HG03095 (cell line): ENCODE data around the gene MACROD2.

Experiments
- ATAC-seq: cut with Tn5 transposase; IDR thresholded peaks from one replicate; pipeline ENCODE4 v1.9.1; 2021; ENCODE audit warnings: moderate library complexity; ENCODE audit not compliant: unreplicated experiment

The MACROD2 gene

GRCh38 chr20:14062171-14062570, 66.9 kb downstream of the MACROD2 start:
- ATAC-seq = no peak

GRCh38 chr20:14062786-14063185, 67.5 kb downstream of the MACROD2 start:
- ATAC-seq = no peak

GRCh38 chr20:14064333-14064732, 69.0 kb downstream of the MACROD2 start:
- ATAC-seq = no peak

DNA sequence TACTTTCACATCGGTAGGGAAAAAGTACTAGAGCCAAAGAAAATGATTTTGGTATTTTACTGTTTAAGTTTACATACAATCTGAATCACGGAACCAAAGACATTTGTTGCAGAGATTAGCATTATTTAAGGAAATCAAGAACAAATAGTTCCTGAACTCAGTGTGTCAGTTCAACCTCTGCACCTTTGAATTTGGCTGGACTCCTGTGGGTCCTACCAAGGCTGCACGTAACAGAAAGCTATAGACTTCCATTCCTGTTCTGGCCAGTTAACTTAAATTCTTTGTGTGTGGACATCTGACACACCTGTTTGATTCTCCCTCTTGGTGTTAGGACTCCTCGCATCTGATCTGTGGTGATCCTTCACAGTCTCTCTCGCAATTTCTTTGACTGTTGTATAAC, 69.6 kb downstream of the MACROD2 start:
- no peak for ATAC-seq

DNA sequence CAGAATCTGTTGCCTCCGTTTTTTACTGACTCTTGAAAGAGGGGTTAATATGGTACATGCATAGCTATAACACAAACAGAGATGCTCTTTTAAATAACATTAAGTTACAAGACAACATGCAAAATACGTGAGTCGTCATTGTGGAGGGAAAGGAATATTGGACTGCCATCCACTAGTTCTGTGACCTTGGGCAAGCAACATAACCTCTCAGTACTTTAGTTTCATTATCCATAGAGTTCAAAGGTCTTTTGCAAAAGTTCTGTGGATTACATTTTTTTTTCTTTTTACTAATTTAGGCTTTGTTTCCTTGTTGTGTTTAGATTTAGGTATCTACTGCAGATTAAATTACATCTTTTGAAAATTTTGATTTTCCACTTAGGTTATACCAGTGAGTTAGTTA, 70.5 kb downstream of the MACROD2 start:
- ATAC-seq = no peak

DNA sequence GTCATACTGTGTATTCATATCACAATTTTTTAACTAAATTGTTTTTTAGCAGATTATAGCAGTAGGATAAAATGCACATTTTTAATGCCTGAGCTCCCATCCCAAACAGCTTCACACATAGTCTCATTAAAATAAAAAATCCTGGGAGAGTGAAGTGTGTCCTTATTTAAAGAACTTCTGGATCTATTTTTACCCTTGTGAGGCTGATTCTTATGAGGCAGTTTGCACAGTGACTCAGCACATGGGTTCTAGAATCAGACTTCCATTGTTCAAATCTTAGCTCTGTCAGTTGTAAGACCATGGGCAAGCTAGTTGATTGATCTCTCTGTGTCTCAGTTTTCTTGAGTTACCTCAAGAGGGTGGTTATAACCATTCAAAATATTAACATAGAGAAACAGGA, 72.3 kb downstream of the MACROD2 start:
- ATAC-seq = no peak

- no peak for ATAC-seq
These were observed 74.5 kb downstream of the MACROD2 start for GRCh38 chr20:14069796-14070195.

GRCh38 chr20:14093652-14094051, 98.3 kb downstream of the MACROD2 start:
- no peak for ATAC-seq

GRCh38 chr20:14098261-14098660, 102.9 kb downstream of the MACROD2 start:
- ATAC-seq = no peak

DNA sequence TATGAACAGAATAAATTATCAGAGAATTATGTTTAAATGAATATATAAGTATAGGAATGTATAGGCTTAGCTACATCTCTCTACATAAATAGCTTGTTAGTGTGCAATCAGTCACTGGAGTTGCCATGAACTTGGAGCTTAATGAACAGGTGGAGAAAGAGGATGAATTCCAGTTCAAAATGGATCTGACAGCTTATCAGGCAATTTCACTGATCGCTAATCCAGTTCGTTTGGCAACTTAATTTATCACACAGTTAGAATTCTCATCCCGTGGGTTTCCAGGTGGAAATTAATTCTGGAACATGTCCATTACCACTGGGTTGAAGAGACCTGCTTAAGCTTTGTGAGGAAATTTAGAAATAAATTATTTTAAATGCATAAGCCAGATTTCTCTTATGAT, 118.1 kb downstream of the MACROD2 start:
- ATAC-seq = no peak

- no peak for ATAC-seq
These were observed 118.9 kb downstream of the MACROD2 start for GRCh38 chr20:14114065-14114704.

DNA sequence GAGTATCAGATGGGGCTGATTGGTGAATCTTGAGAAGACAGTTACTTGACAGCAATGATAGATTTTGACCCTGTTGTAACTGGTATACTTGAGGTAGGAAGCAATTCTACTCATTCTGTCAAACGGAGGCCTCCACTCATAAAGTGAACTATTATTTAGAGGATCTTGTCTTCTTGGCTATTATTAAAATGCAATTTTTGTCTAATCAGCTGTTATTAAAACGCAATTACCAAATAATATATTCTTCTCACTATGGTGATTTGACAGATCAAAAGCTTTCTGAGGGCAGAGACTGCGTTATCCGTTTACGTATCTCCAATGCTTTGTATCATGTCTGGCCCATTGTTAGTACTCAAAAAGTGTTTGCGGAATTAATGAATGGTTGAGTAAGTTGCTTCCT, 120.7 kb downstream of the MACROD2 start:
- no peak for ATAC-seq

DNA sequence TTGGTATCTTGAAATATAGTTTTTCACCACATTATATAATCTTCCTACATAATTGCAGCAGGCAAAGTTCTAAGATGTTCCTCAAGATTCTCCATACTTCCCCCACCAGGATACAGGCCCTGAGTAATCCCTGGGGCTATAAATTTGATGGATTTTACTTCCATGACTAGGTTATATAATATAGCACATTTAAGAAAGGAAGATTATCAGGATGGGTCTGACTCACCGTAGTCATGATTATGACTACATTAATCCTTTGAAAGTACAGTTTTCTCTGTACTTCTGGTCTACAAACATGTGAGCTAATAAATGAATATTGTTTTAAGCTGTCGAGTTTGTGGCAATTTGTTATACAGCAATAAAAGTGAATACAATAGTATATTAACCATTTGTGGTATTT, 122.5 kb downstream of the MACROD2 start:
- ATAC-seq = no peak

GRCh38 chr20:14126856-14127255, 131.5 kb downstream of the MACROD2 start:
- no peak for ATAC-seq

GRCh38 chr20:14127514-14128223, 132.4 kb downstream of the MACROD2 start:
- ATAC-seq = no peak

- no peak for ATAC-seq
These were observed 138.7 kb downstream of the MACROD2 start for GRCh38 chr20:14134004-14134403.

GRCh38 chr20:14142171-14142570, 146.9 kb downstream of the MACROD2 start:
- no peak for ATAC-seq

DNA sequence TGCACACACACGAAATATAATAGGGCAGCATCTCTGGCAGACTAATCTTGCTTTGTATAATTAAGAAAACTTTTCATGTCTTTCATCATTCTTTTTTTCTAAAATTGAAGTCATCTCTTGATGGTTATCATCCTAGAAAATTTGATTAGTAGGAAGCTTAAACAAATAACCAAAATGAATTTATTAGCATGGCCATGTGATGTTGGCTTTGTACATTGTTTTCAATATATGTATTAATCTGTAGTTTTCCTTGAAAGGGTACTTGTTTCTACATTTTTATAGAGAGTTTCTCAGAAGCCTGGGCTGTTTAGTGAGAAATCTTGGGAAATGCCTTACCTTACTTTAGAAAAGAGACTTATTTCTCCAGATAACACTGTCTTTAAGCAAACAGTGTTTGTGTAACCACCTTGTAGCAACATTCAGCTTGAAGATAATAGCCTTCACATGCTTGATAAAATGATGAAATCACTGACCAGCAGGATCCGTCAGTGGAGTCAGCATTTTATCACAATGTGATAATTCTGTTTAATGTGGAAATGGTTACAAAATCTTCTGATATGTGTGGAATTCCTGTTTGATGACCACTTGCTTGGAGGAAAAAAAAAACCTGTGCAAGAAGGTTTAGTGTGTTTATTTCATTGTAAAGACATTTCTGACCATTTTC, 147.8 kb downstream of the MACROD2 start:
- ATAC-seq = no peak

- no peak for ATAC-seq
These were observed 152.7 kb downstream of the MACROD2 start for GRCh38 chr20:14148042-14148441.

- no peak for ATAC-seq
These were observed 160.0 kb downstream of the MACROD2 start for GRCh38 chr20:14155361-14155760.

- no peak for ATAC-seq
These were observed 183.2 kb downstream of the MACROD2 start for GRCh38 chr20:14178528-14178927.

DNA sequence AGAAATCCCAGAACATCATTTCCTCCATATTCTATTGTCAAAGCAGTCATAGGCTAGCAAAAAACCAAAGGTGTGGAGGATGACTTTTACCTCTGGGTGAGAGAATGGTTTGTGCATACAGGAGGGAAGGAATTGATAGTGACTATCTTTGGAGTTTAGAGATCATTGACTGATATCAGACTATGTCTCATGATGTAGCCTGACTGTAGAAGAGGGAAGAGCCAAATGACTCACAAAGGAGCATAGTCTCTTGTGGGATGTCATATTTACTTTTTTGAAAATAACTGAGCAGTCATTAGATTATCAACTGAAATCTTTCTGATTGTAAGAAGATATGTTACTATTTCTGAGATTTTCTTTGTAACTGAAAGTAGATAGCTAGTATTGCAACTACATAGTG, 183.6 kb downstream of the MACROD2 start:
- no peak for ATAC-seq
